PC-9 (cell line): ENCODE data around the gene KCNN1. TPM values are rescaled to one million over a fixed set of nuclear protein-coding genes. Genes with fewer than 3 reads are reported as not detected.

Source experiments
- BruUV-seq: library from RNA; stranded (reverse); fragments of 400-500 nt; replicated peaks from 2 replicates; lab custom pipeline; 2021; lab: Mats Ljungman, UMichigan
- CTCF ChIA-PET: fragments of 300-600 bp; sonication (Branson Sonifier 250); formaldehyde crosslinking; loops from one replicate; lab custom pipeline; 2022; ENCODE audit warnings: antibody characterized with exemption; lab: Charles Lee
- POLR2A ChIA-PET: fragments of 300-600 bp; sonication (Branson Sonifier 250); formaldehyde crosslinking; loops from one replicate; lab custom pipeline; 2022; ENCODE audit warnings: antibody characterized with exemption; ENCODE audit not compliant: unreplicated experiment; lab: Charles Lee
- DNase-seq, 2 experiments: peaks; one replicate each; pipeline versions ENCODE4 v3.0.0 to v3.0.0-alpha.2; 2015 to 2022; ENCODE audit warnings: mixed read lengths in 1 of 2
- H2AFZ ChIP-seq: fragments of 200-600 bp; sonication (generic); 2 replicates; pipeline ENCODE4 v1.8.1; 2017; ENCODE audit warnings: antibody characterized with exemption
- H3F3A ChIP-seq: fragments of 200-600 bp; sonication (generic); 2 replicates; pipeline ENCODE4 v1.8.1; 2017; ENCODE audit warnings: antibody characterized with exemption, mild to moderate bottlenecking, low read depth; ENCODE audit not compliant: insufficient read depth
- H3K27ac ChIP-seq: fragments of 200-600 bp; sonication (generic); 2 replicates; pipeline ENCODE4 v1.6.1; 2016; ENCODE audit warnings: mixed run types
- H3K27me3 ChIP-seq: fragments of 200-600 bp; sonication (generic); 2 replicates; pipeline ENCODE4 v1.6.1; 2016; ENCODE audit warnings: low read depth, mixed run types; ENCODE audit not compliant: insufficient read depth
- H3K36me3 ChIP-seq: fragments of 200-600 bp; sonication (generic); 2 replicates; pipeline ENCODE4 v1.6.1; 2016; ENCODE audit warnings: low read depth, mixed run types
- H3K4me1 ChIP-seq: fragments of 200-600 bp; sonication (generic); replicated peaks from 2 replicates; pipeline ENCODE4 v1.6.1; 2016; ENCODE audit warnings: mixed run types; ENCODE audit not compliant: insufficient read depth
- H3K4me2 ChIP-seq: fragments of 200-600 bp; sonication (generic); 2 replicates; pipeline ENCODE4 v1.6.1; 2017; ENCODE audit warnings: mixed run types
- H3K4me3 ChIP-seq: fragments of 200-600 bp; sonication (generic); 2 replicates; pipeline ENCODE4 v1.6.1; 2016; ENCODE audit warnings: mixed run types
- H3K79me2 ChIP-seq: fragments of 200-600 bp; sonication (generic); 2 replicates; pipeline ENCODE4 v1.6.1; 2017; ENCODE audit warnings: low read depth, mixed run types
- H3K9me2 ChIP-seq: fragments of 200-600 bp; sonication (generic); 2 replicates; pipeline ENCODE4 v1.8.1; 2017; ENCODE audit warnings: mild to moderate bottlenecking; ENCODE audit not compliant: insufficient read depth
- H3K9me3 ChIP-seq: fragments of 200-600 bp; sonication (generic); 2 replicates; pipeline ENCODE4 v1.8.1; 2016; ENCODE audit warnings: low read depth; ENCODE audit not compliant: insufficient read depth
- H4K20me1 ChIP-seq: fragments of 200-600 bp; sonication (generic); 2 replicates; pipeline ENCODE4 v1.8.1; 2017; ENCODE audit not compliant: insufficient read depth
- EZH2 ChIP-seq: fragments of 200-600 bp; sonication (generic); IDR thresholded peaks from 2 replicates; pipeline ENCODE4 v1.8.0; 2017; ENCODE audit warnings: antibody characterized with exemption, low read depth
- intact Hi-C: fragments of 100-400 bp; cut with micrococcal nuclease; formaldehyde crosslinking; loops from one replicate; pipeline ENCODE4 v1.10.0; 2022; ENCODE audit not compliant: unreplicated experiment
- total RNA-seq: library from RNA; stranded (reverse); gene quantifications from 2 replicates; pipeline ENCODE4 v1.2.3, GENCODE V29; 2021
- TF ChIP-seq, protein P1 (sequence below): fragments of 200-600 bp; sonication (generic); conservative IDR thresholded peaks from 2 replicates; pipeline ENCODE4 v1.6.1; 2017; ENCODE audit warnings: mixed run types, antibody characterized with exemption, mild to moderate bottlenecking, moderate library complexity

KCNN1 gene
- total RNA-seq, 1 experiment from 2014 or later, result 0.09 TPM

GRCh38 chr19:17922138-17922537, 44.8 kb upstream of the KCNN1 start:
- CTCF ChIA-PET, result no interaction called here
- H3F3A ChIP-seq, result peaks cover 27% of the 10 kb centered on the region
- H3K9me2 ChIP-seq, result no peaks in the 10 kb centered on the region
- no peaks in the 10 kb centered on the region; the same call in 1 of the 2 replicates for H3K9me3 ChIP-seq
- no peak overlapping the region for H3K4me3 ChIP-seq
- H3K4me2 ChIP-seq, result no peak overlapping the region
- H3K4me1 ChIP-seq, result no peaks in the 10 kb centered on the region
- no peak for TF ChIP-seq EZH2
- TF ChIP-seq, protein P1, sequence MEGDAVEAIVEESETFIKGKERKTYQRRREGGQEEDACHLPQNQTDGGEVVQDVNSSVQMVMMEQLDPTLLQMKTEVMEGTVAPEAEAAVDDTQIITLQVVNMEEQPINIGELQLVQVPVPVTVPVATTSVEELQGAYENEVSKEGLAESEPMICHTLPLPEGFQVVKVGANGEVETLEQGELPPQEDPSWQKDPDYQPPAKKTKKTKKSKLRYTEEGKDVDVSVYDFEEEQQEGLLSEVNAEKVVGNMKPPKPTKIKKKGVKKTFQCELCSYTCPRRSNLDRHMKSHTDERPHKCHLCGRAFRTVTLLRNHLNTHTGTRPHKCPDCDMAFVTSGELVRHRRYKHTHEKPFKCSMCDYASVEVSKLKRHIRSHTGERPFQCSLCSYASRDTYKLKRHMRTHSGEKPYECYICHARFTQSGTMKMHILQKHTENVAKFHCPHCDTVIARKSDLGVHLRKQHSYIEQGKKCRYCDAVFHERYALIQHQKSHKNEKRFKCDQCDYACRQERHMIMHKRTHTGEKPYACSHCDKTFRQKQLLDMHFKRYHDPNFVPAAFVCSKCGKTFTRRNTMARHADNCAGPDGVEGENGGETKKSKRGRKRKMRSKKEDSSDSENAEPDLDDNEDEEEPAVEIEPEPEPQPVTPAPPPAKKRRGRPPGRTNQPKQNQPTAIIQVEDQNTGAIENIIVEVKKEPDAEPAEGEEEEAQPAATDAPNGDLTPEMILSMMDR, result no peak
- no peaks in the 10 kb centered on the region for H3K36me3 ChIP-seq
- no peaks in the 10 kb centered on the region for H3K79me2 ChIP-seq
- POLR2A ChIA-PET, result no interaction called here
- no peak overlapping the region for H3K27ac ChIP-seq
- DNase-seq, result no peak
- no peaks in the 10 kb centered on the region for H3K27me3 ChIP-seq
- BruUV-seq, result no TSS peak
- no peaks in the 10 kb centered on the region for H4K20me1 ChIP-seq
- intact Hi-C loops, result no loop called here
- H2AFZ ChIP-seq, result no peak overlapping the region

- Histone ChIP-seq H3K27ac (no peak overlapping the region), H3K4me2 (no peak overlapping the region), H3K4me3 (no peak overlapping the region), H3K9me3 (no peaks in the 10 kb centered on the region), H4K20me1 (no peaks in the 10 kb centered on the region), H3K79me2 (no peaks in the 10 kb centered on the region), H3K27me3 (no peaks in the 10 kb centered on the region), H3K9me2 (no peaks in the 10 kb centered on the region), H3K4me1 (no peaks in the 10 kb centered on the region), H2AFZ (no peak overlapping the region), H3F3A (peaks cover 24% of the 10 kb centered on the region), H3K36me3 (no peaks in the 10 kb centered on the region)
- POLR2A ChIA-PET, result no interaction called here
- no peak for TF ChIP-seq EZH2
- TF ChIP-seq, protein P1, result no peak
- CTCF ChIA-PET, result no interaction called here
- no TSS peak for BruUV-seq
- DNase-seq, result no peak
- intact Hi-C loops, result no loop called here
Measured at GRCh38 chr19:17926044-17926443, 40.9 kb upstream of the KCNN1 start.

GRCh38 chr19:17929056-17929455, 37.9 kb upstream of the KCNN1 start:
- Histone ChIP-seq H3K9me2 (no peaks in the 10 kb centered on the region), H4K20me1 (no peaks in the 10 kb centered on the region), H3K27ac (no peak overlapping the region), H3K4me1 (peaks cover 3% of the 10 kb centered on the region), H2AFZ (no peak overlapping the region), H3K4me2 (no peak overlapping the region), H3K79me2 (peaks cover 9% of the 10 kb centered on the region), H3K27me3 (no peaks in the 10 kb centered on the region), H3K36me3 (no peaks in the 10 kb centered on the region), H3K4me3 (no peak overlapping the region), H3F3A (peaks cover 21% of the 10 kb centered on the region), H3K9me3 (no peaks in the 10 kb centered on the region)
- intact Hi-C loops, result no loop called here
- no TSS peak for BruUV-seq
- DNase-seq, result no peak
- POLR2A ChIA-PET, result no interaction called here
- TF ChIP-seq, protein P1, result no peak
- no peak for TF ChIP-seq EZH2
- CTCF ChIA-PET, result no interaction called here
